ENCODE data around the gene SIGLEC12.

The SIGLEC12 gene

DNA sequence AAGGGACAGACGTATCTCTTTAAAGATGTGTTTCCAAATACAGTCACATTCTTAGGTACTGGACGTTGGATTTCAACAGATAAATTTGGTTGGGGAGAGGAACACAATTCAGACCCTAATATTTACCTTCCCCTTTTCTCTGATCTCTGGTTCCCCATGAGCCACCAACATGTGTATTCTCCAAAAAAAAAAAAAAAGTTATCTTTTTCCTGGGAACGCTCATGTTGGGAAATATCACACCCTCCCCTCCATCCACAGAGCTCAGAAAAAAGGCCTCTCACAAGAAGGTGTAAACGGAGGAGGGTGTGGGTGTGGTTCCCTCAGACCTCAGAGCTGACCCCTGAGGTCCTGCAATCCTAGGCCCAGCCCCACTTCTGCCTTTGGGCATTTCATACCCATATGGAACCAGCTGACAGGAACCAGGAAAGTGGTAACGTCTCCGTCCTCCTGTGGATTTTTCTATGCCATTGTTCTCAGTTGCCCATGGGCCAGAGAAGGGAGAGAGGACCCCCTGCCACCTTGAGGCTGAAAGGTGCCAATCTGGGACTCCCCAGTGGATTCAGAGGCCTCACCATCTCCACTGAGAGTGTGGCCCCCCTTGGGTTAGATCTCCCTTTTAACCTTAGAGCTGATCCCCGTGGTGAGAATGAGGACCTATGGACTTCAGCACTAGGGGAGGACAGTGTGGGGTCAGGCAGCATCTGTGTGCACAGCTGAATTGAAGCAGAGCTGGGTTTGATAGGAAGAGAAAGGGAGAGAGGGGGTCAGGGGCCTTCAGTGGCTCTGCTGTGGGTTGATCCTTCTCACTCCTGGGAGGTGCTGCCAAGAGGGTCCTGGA is 8.4 kb upstream of the SIGLEC12 start:
- H3K4me1 ChIP-seq (ENCODE audit: low read length), result no peaks in the 10 kb centered on the region
- no peaks in the 10 kb centered on the region for H3K79me2 ChIP-seq (ENCODE audit: low read length)
- H3K27ac ChIP-seq (ENCODE audit: low read length), result no peak overlapping the region
- no peak overlapping the region for H2AFZ ChIP-seq (ENCODE audit: low read length)
- no peaks in the 10 kb centered on the region for H3K36me3 ChIP-seq (replicated peaks; ENCODE audit: insufficient read depth, low read length)
- no peaks in the 10 kb centered on the region for H3K9me3 ChIP-seq (replicated peaks; ENCODE audit: insufficient read depth, low read length)
- H3K4me3 ChIP-seq (ENCODE audit: low read length), result no peak overlapping the region
- H3K27me3 ChIP-seq (replicated peaks; ENCODE audit: insufficient read depth, low read length), result no peaks in the 10 kb centered on the region
- no peak overlapping the region for H3K9ac ChIP-seq (ENCODE audit: low read length)
- H4K20me1 ChIP-seq (ENCODE audit: insufficient read depth, low read length), result no peaks in the 10 kb centered on the region; the same call in 1 of the 2 replicates
- DNase-seq, result no peak
- no peak for TF ChIP-seq EZH2 (optimal IDR thresholded peaks at IDR 0.05; ENCODE audit: low read depth, low read length)
- TF ChIP-seq EZH2phosphoT487 (IDR thresholded peaks at IDR 0.05; ENCODE audit: low read length), result no peak
- TF ChIP-seq CTCF (IDR thresholded peaks at IDR 0.05; ENCODE audit: low read length), result no peak
- no peak overlapping the region for H3K4me2 ChIP-seq (ENCODE audit: low read depth, low read length)
- no peaks in the 10 kb centered on the region for H3K9me2 ChIP-seq (replicated peaks; ENCODE audit: insufficient read depth, low read length)
- H3F3A ChIP-seq (ENCODE audit: insufficient read depth, low read length), result no peaks in the 10 kb centered on the region

- Histone ChIP-seq H3K79me2 (ENCODE audit: low read length) (no peaks in the 10 kb centered on the region), H3K27me3 (replicated peaks; ENCODE audit: insufficient read depth, low read length) (no peaks in the 10 kb centered on the region), H3K36me3 (replicated peaks; ENCODE audit: insufficient read depth, low read length) (no peaks in the 10 kb centered on the region), H4K20me1 (ENCODE audit: insufficient read depth, low read length) (no peaks in the 10 kb centered on the region; the same call in 1 of the 2 replicates), H3K4me2 (ENCODE audit: low read depth, low read length) (no peak overlapping the region), H2AFZ (ENCODE audit: low read length) (no peak overlapping the region), H3F3A (ENCODE audit: insufficient read depth, low read length) (no peaks in the 10 kb centered on the region), H3K4me1 (ENCODE audit: low read length) (no peaks in the 10 kb centered on the region), H3K9me2 (replicated peaks; ENCODE audit: insufficient read depth, low read length) (no peaks in the 10 kb centered on the region), H3K4me3 (ENCODE audit: low read length) (no peak overlapping the region), H3K27ac (ENCODE audit: low read length) (no peak overlapping the region), H3K9me3 (replicated peaks; ENCODE audit: insufficient read depth, low read length) (no peaks in the 10 kb centered on the region), H3K9ac (ENCODE audit: low read length) (no peak overlapping the region)
- no peak for DNase-seq
- TF ChIP-seq CTCF (IDR thresholded peaks at IDR 0.05; ENCODE audit: low read length) (no peak), EZH2 (optimal IDR thresholded peaks at IDR 0.05; ENCODE audit: low read depth, low read length) (no peak), EZH2phosphoT487 (IDR thresholded peaks at IDR 0.05; ENCODE audit: low read length) (no peak)
Measured at GRCh38 chr19:51508059-51508733, 6.6 kb upstream of the SIGLEC12 start.

GRCh38 chr19:51507640-51508058 is 6.0 kb upstream of the SIGLEC12 start:
- Histone ChIP-seq H3K4me2 (ENCODE audit: low read depth, low read length) (no peak overlapping the region), H3K27me3 (replicated peaks; ENCODE audit: insufficient read depth, low read length) (no peaks in the 10 kb centered on the region), H3K79me2 (ENCODE audit: low read length) (no peaks in the 10 kb centered on the region), H3K9me2 (replicated peaks; ENCODE audit: insufficient read depth, low read length) (no peaks in the 10 kb centered on the region), H3K4me1 (ENCODE audit: low read length) (no peaks in the 10 kb centered on the region), H2AFZ (ENCODE audit: low read length) (no peak overlapping the region), H3K27ac (ENCODE audit: low read length) (no peak overlapping the region), H3K4me3 (ENCODE audit: low read length) (no peak overlapping the region), H3K9ac (ENCODE audit: low read length) (no peak overlapping the region), H3K9me3 (replicated peaks; ENCODE audit: insufficient read depth, low read length) (no peaks in the 10 kb centered on the region), H3F3A (ENCODE audit: insufficient read depth, low read length) (no peaks in the 10 kb centered on the region), H4K20me1 (ENCODE audit: insufficient read depth, low read length) (no peaks in the 10 kb centered on the region; the same call in 1 of the 2 replicates), H3K36me3 (replicated peaks; ENCODE audit: insufficient read depth, low read length) (no peaks in the 10 kb centered on the region)
- TF ChIP-seq EZH2 (optimal IDR thresholded peaks at IDR 0.05; ENCODE audit: low read depth, low read length), result no peak
- no peak for TF ChIP-seq CTCF (IDR thresholded peaks at IDR 0.05; ENCODE audit: low read length)
- TF ChIP-seq EZH2phosphoT487 (IDR thresholded peaks at IDR 0.05; ENCODE audit: low read length), result no peak
- no peak for DNase-seq

Measured in MM.1S (cell line).